ENCODE data around the gene POLR2L. TPM values are rescaled to one million over a fixed set of nuclear protein-coding genes. Genes with fewer than 3 reads are reported as not detected.

Gene POLR2L
- total RNA-seq, 1 donor from 2014 or later = 106 TPM

GRCh38 chr11:862081-862661 is 19.8 kb upstream of the POLR2L start:
- no peak for DNase-seq (ENCODE audit: extremely low spot score, unreplicated experiment)
- H3K27ac Mint-ChIP-seq = peak overlapping the region; percentile 76
- H3K4me3 Mint-ChIP-seq = no peak overlapping the region
- H3K4me1 Mint-ChIP-seq (ENCODE audit: unreplicated experiment) = peaks cover 9% of the 10 kb centered on the region
- H3K36me3 Mint-ChIP-seq = no peaks in the 10 kb centered on the region
- H3K9me3 Mint-ChIP-seq = no peaks in the 10 kb centered on the region
- H3K27me3 Mint-ChIP-seq = no peaks in the 10 kb centered on the region
- TF ChIP-seq, protein P1, sequence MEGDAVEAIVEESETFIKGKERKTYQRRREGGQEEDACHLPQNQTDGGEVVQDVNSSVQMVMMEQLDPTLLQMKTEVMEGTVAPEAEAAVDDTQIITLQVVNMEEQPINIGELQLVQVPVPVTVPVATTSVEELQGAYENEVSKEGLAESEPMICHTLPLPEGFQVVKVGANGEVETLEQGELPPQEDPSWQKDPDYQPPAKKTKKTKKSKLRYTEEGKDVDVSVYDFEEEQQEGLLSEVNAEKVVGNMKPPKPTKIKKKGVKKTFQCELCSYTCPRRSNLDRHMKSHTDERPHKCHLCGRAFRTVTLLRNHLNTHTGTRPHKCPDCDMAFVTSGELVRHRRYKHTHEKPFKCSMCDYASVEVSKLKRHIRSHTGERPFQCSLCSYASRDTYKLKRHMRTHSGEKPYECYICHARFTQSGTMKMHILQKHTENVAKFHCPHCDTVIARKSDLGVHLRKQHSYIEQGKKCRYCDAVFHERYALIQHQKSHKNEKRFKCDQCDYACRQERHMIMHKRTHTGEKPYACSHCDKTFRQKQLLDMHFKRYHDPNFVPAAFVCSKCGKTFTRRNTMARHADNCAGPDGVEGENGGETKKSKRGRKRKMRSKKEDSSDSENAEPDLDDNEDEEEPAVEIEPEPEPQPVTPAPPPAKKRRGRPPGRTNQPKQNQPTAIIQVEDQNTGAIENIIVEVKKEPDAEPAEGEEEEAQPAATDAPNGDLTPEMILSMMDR (conservative IDR thresholded peaks at IDR 0.05) = no peak

GRCh38 chr11:861105-861479 is 18.8 kb upstream of the POLR2L start:
- Mint-ChIP-seq H3K36me3 (no peaks in the 10 kb centered on the region), H3K4me3 (no peak overlapping the region), H3K4me1 (ENCODE audit: unreplicated experiment) (peaks cover 9% of the 10 kb centered on the region), H3K9me3 (no peaks in the 10 kb centered on the region), H3K27me3 (no peaks in the 10 kb centered on the region), H3K27ac (no peak overlapping the region)
- DNase-seq (ENCODE audit: extremely low spot score, unreplicated experiment) = no peak
- TF ChIP-seq, protein P1 (conservative IDR thresholded peaks at IDR 0.05) = no peak

- Mint-ChIP-seq H3K4me1 (ENCODE audit: unreplicated experiment) (peaks cover 9% of the 10 kb centered on the region), H3K36me3 (no peaks in the 10 kb centered on the region), H3K27ac (no peak overlapping the region)
Measured at GRCh38 chr11:860234-861104, 18.1 kb upstream of the POLR2L start.

DNA sequence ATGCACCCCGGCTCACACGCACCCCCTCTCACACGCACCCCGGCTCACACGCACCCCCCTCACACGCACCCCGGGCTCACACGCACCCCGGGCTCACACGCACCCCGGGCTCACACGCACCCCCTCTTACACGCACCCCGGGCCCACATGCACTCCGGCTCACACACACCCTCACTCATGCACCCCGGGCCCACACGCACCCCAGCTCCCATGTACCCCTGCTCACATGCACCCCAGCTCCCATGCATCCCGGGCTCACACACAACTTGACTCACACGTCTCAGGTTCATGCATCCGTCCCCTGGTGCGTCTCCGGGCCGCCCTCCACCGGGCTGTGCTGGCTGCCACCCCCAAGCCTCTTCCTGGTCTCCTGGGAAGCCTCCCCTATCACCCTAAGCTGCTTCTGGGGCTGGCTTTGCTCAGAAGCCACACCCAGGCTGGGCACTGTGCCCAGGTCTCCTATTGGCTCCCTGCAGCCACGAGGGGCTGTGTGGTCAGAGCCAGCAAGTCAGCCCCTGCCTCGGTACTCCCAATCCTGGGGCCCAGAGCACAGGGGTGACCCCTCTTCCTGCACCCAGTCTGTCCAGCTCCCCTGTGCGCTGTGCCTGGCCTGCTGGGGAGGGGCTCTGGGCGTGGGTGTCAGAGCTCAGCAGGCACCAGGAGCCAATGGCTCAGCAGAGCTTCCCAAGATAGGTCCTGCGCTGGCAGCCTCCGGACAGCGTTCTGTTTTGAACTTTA is 17.2 kb upstream of the POLR2L start:
- TF ChIP-seq, protein P1 (conservative IDR thresholded peaks at IDR 0.05) = no peak
- H3K36me3 Mint-ChIP-seq = no peaks in the 10 kb centered on the region
- H3K4me3 Mint-ChIP-seq = no peak overlapping the region
- H3K4me1 Mint-ChIP-seq (ENCODE audit: unreplicated experiment) = peaks cover 9% of the 10 kb centered on the region
- no peaks in the 10 kb centered on the region for H3K9me3 Mint-ChIP-seq
- H3K27ac Mint-ChIP-seq = no peak overlapping the region
- H3K27me3 Mint-ChIP-seq = no peaks in the 10 kb centered on the region
- no peak for DNase-seq (ENCODE audit: extremely low spot score, unreplicated experiment)

More at GRCh38 chr11:860234-861104, 18.1 kb upstream of the POLR2L start:
- TF ChIP-seq, protein P1 (conservative IDR thresholded peaks at IDR 0.05) = no peak
- no peak overlapping the region for H3K4me3 Mint-ChIP-seq
- H3K9me3 Mint-ChIP-seq = no peaks in the 10 kb centered on the region
- DNase-seq (ENCODE audit: extremely low spot score, unreplicated experiment) = no peak
- H3K27me3 Mint-ChIP-seq = no peaks in the 10 kb centered on the region

- no peaks in the 10 kb centered on the region for H3K36me3 Mint-ChIP-seq
- H3K27ac Mint-ChIP-seq = no peak overlapping the region
- H3K9me3 Mint-ChIP-seq = no peaks in the 10 kb centered on the region
- no peak overlapping the region for H3K4me3 Mint-ChIP-seq
- no peaks in the 10 kb centered on the region for H3K27me3 Mint-ChIP-seq
- H3K4me1 Mint-ChIP-seq (ENCODE audit: unreplicated experiment) = peaks cover 9% of the 10 kb centered on the region
- DNase-seq (ENCODE audit: extremely low spot score, unreplicated experiment) = no peak
- TF ChIP-seq, protein P1 (conservative IDR thresholded peaks at IDR 0.05) = no peak
Measured at GRCh38 chr11:858762-859339, 16.5 kb upstream of the POLR2L start.

All from type B pancreatic cell (in vitro differentiated cells).